GM19463 (cell line): ENCODE data around the gene CD14.
"Not testable (repeated sequence)": the region's sequence is repeated elsewhere in the genome, so short reads cannot be mapped to it uniquely, and the experiment has no call there.

Experiments
- ATAC-seq: cut with Tn5 transposase; IDR thresholded peaks from one replicate; pipeline ENCODE4 v1.9.1; 2021; ENCODE audit warnings: mild to moderate bottlenecking, moderate library complexity; ENCODE audit not compliant: unreplicated experiment

The CD14 gene

DNA sequence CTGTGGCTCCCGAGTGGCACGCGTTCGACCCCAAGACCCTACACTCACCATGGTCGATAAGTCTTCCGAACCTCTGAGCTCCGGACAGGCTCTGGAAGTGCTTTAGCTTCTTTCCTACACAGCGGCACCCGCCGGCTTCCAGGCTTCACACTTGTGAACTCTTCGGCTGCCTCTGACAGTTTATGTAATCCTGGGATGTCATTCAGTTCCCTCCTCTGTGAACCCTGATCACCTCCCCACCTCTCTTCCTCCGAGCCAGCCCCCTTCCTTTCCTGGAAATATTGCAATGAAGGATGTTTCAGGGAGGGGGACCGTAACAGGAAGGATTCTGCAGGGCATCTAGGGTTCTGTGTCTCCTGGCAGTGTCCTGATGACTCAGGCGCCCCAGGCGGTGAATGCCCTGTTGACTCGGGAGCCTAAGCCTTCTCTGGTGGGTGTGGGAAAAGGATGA is at the start of gene CD14:
Gene CD14, minus strand, starts transcription at position 155 of the 451 bp plus-strand sequence. Its CDS starts 104 bp downstream, at position 51.
- ATAC-seq = peak; percentile 12

DNA sequence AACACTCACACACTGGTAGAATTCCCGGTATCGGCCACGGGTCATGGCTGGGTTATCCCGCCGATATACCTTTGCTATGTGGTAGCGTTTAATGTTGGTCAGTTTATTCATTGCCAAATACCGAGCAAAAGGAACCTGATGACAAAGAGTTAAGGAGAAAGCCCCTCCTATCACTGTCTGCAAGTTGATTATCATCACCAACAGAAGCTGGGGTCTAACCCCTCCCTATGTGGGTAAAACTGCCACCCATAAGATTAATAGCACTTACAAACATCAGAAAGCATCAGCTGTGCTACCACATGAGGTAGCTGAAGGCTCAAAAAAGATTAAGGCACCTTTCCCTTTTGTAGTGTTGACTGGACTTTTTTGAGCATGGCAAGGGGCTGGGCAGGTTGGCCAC is 46.0 kb upstream of the CD14 start:
- ATAC-seq = no peak

DNA sequence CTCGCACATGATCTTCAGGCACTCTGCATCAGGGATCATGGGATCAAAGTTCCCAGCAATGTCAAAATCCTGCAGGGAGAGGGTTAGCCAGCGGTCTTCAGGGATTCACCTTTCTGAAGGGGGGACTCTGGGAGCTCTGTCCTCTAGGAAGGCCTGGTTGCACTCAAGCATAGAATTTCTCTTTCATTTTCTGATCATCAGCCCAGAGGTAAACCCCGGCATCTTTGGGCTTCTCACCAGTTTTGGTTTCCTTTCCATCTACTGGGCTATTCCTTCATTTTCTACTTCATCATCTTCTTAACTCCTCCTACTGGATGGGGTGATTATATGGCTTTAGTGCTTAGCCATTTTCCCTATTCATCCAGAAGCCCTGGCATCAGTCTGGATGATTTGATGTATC is 45.0 kb upstream of the CD14 start:
- ATAC-seq = peak; percentile 73

DNA sequence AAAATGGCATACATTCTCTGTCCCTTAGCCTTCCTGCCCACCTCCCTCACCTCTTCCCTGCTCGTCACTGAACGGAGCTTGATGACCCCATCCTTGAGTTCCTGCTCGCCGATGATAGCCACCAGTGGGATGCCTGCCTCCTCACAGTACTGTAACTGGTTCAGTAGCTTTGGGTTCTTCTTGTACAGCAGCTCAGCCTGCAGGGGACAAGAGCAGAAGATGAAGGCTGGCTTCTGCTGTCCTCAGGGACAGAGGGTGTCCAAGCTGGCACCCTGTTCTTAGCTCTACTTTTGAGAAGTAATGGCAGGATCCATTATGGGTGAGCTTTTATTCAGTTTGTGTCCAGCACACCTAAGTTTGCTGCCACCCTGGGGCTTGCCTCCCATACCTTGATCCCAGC is 41.7 kb upstream of the CD14 start:
- ATAC-seq = no peak

GRCh38 chr5:140674211-140674610 is 41.2 kb upstream of the CD14 start:
- no peak for ATAC-seq

DNA sequence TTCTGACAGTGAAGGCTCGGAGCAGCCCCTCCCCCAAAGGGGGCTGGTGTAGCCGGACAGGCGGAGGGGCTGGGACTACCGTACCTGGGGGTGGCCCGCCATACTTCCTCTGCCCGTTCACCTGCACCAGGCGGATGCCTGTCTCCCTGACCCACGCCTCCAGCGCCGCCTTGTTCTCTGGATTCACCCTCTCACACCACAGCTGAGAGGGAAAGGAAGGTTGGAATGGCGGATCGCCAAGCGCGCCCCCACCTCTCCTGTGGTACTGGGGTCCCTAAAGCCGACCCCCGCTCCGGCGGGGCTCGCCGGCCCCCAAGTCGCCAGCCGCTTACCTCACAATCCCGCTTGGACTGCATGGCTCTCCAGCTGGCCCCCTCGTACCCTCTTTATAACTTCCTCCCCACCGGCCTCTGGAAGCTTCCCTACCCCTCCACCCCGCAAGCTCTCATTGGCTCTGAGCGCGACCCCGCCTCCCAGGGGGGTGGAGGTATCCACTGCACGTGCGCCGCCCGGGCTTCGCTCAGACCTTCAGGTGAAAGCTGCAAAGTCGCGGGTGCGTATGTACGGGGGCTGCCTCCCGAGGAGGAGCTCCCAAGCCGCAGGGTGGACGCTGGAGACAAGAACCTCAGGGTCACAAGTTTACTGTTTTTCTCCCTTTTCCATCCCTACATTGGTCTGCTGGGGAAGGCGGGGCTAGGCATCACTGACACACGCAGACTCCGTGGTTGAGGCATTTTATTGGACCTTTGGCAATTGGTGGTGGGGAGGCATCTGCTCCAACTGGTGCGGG is 40.4 kb upstream of the CD14 start, which contains the start of gene DND1:
Gene DND1, minus strand, starts transcription at position 390 of the 790 bp plus-strand sequence. Its CDS starts 34 bp downstream, at position 356.
- ATAC-seq = no peak

GRCh38 chr5:140672455-140673186 is 39.6 kb upstream of the CD14 start:
- ATAC-seq = no peak

- ATAC-seq = no peak
These were observed 38.6 kb upstream of the CD14 start for GRCh38 chr5:140671472-140672125.

DNA sequence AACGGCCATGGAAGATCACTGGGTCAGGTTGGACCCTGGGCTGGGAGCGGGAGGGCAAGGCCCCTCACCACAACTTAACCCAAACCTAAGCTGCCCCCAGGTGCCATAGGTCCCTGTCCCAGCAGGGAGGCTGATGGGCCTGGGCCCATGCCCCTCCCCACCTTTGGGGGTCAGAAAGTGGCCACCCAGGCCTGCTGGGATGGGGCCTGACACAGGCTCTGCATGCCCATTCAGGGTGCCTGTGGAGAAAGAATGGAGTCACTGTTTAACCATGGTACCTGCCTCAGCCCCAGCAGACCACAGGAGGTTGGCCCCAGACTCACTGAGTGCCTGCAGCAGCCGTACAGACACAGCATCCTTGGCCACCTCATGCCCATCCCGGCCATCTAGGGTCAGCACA is 38.1 kb upstream of the CD14 start:
- not testable (repeated sequence) for ATAC-seq

DNA sequence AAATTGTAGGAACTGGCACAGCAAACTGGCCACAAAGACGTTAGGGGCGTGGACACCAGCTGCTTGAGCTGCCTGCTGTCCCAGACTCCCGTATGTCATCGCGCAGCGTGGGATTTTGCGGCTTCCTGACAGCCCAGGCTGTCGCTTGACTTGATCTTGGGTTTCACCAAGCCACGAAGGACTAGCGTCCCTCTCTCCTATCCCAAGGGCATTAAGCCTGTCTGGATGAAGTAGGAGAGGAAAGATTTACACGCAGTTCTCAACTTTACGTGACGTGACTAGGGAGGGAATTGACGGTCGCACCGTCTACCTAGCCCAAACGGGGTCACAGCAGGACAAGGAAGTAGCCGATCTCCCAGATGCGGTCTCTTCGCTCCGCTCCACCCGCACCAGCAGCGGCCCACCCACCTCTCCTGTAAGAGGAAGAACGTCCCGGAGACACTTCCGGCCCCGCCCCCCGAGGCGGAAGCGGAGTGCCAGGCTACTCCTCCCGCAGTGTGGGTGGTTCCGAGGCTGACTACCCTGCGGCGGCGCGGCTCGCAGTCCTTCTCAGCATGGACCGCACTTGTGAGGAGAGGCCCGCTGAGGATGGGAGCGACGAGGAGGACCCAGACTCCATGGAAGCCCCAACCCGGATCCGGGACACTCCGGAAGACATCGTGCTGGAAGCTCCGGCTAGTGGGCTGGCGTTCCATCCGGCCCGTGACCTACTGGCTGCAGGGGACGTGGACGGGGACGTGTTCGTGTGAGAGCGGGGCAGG is 31.6 kb upstream of the CD14 start, which contains the start of gene WDR55:
Gene WDR55, plus strand, starts transcription at position 546 of the 761 bp plus-strand sequence. Its CDS starts 9 bp downstream, at position 555.
- peak; percentile 99 for ATAC-seq

GRCh38 chr5:140664030-140664358 is 31.0 kb upstream of the CD14 start:
- no peak for ATAC-seq

DNA sequence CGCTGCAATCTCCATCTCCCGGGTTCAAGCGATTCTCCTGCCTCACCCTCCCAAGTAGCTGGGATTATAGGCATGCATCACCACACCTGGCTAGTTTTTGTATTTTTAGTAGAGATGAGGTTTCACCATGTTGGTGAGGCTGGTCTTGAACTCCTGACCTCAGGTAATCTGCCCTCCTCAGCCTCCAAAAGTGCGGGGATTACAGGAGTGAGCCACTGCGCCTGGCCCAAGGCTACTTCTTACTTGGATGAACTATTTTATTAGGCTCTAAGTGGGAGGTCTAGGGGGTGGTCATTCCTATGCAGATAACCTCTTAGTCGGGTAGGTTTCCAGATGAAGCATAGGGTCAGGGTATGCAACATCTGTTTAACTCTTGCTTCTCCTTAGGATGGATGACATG is 27.4 kb upstream of the CD14 start:
- not testable (repeated sequence) for ATAC-seq

DNA sequence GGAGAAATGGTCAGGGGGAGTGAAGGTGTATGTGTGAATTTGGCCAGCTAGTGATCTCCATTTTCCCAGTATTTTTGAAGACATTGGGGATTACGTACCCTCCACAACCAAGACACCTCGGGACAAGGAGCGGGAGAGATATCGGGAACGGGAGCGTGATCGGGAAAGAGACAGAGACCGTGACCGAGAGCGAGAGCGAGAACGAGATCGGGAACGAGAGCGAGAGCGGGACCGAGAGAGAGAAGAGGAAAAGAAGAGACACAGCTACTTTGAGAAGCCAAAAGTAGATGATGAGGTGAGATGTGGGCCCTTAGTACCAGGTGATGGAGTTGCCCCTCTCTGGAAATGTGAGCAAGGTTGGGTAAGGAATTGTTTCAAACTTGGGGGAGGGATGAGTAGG is 25.9 kb upstream of the CD14 start:
- ATAC-seq = no peak

GRCh38 chr5:140647042-140647419 is 14.1 kb upstream of the CD14 start:
- peak; percentile 36 for ATAC-seq

GRCh38 chr5:140642718-140643117 is 9.7 kb upstream of the CD14 start:
- no peak for ATAC-seq

- no peak for ATAC-seq
These were observed 8.7 kb upstream of the CD14 start for GRCh38 chr5:140641716-140642115.

GRCh38 chr5:140639148-140639981 is 6.4 kb upstream of the CD14 start, which contains the start of gene TMCO6:
TSS of gene TMCO6 (plus strand) at chr5:140639451. CDS start at chr5:140639528, 77 bp downstream.
- peak; percentile 96 for ATAC-seq

- ATAC-seq = not testable (repeated sequence)
These were observed 5.8 kb upstream of the CD14 start for GRCh38 chr5:140638898-140639147.

- ATAC-seq = no peak
These were observed 4.6 kb upstream of the CD14 start for GRCh38 chr5:140637371-140638100.
